Aorta (tissue), 5 donors: ENCODE measurements around the gene PHOX2A. TPM values are rescaled to one million over a fixed set of nuclear protein-coding genes. Genes with fewer than 3 reads are reported as not detected.
"Not testable (repeated sequence)": the region's sequence is repeated elsewhere in the genome, so short reads cannot be mapped to it uniquely, and the experiment has no call there.

Source experiments
- ATAC-seq: fragments of 200-7000 bp; cut with Tn5 transposase; one replicate; pipeline ENCODE4 v1.9.1; 2022; ENCODE audit warnings: moderate library complexity; ENCODE audit not compliant: low FRiP score
- DNase-seq, 2 donors: peaks; one replicate each; pipeline ENCODE4 v3.0.0-alpha.2; 2020
- H3K27ac ChIP-seq, 2 donors: one replicate each; pipeline ENCODE4 v1.5.1; 2013; ENCODE audit warnings: low read length in 2 of 2, mild to moderate bottlenecking in 2 of 2, moderate library complexity in 2 of 2, control low read depth in 1 of 2, inconsistent platforms in 1 of 2, low read depth in 1 of 2
- H3K27me3 ChIP-seq, 2 donors: one replicate each; pipeline ENCODE4 v1.6.1; 2013; ENCODE audit warnings: control low read depth in 1 of 2, low read length in 1 of 2, mild to moderate bottlenecking in 1 of 2, moderate library complexity in 1 of 2; ENCODE audit not compliant: insufficient read depth in 2 of 2, control insufficient read depth in 1 of 2
- H3K36me3 ChIP-seq, 2 donors: one replicate each; pipeline ENCODE4 v1.6.1; 2013; ENCODE audit warnings: control low read depth in 1 of 2, low read length in 1 of 2, mild to moderate bottlenecking in 1 of 2; ENCODE audit not compliant: insufficient read depth in 2 of 2, control insufficient read depth in 1 of 2
- H3K4me1 ChIP-seq, 2 donors: one replicate each; pipeline ENCODE4 v1.6.1; 2013; ENCODE audit warnings: low read length in 2 of 2, control low read depth in 1 of 2, mild to moderate bottlenecking in 1 of 2, moderate library complexity in 1 of 2; ENCODE audit not compliant: insufficient read depth in 2 of 2, control insufficient read depth in 1 of 2
- H3K4me3 ChIP-seq, 2 donors: one replicate each; pipeline ENCODE4 v1.5.1; 2013; ENCODE audit warnings: low read length in 2 of 2, control low read depth in 1 of 2, mild to moderate bottlenecking in 1 of 2
- H3K9me3 ChIP-seq: one replicate; pipeline ENCODE4 v1.6.1; 2013; ENCODE audit warnings: mild to moderate bottlenecking, low read length; ENCODE audit not compliant: control insufficient read depth
- WGBS, 2 donors: extraction: QIAGEN DNeasy Blood & Tissue Kit; methylation state at CpG; one replicate each; pipeline ENCODE4 v1.1.7; 2013; 5-methylcytosine and 5-hydroxymethylcytosine counted together
- intact Hi-C, 2 donors: fragments of 100-400 bp; cut with DNase I; formaldehyde crosslinking; loops; one replicate each; pipeline versions ENCODE4 v1.14.2 to v1.15.0; 2022
- long read RNA-seq, 2 donors: library from polyadenylated mRNA; unstranded; transcript quantifications; one replicate each; pipeline ENCODE4 v2.0.0, GENCODE V29; 2020 to 2021
- polyA plus RNA-seq, 2 donors: library from polyadenylated mRNA; stranded (reverse); fragments of 200-250 nt; gene quantifications; one replicate each; pipeline ENCODE4 v1.2.3, GENCODE V29; 2013
- total RNA-seq, 2 donors: library from RNA; stranded (reverse); fragmentation: NEBNext Ultra II Directional; extraction: Animal tissue kit (Norgen Biotek cat#: 25700); gene quantifications; one replicate each; pipeline ENCODE4 v1.2.1, GENCODE V29; 2021
- donor health status: healthy with polysubstance abuse.
- donor health status: Bipolar disorder and iron deficiency.
- donor health status: DM: no; HTN: no; CAD: no.
- donor health status: DM: no; HTN: no; CAD: no.
- donor health status: DM: yes; HTN: yes; CAD: no.

PHOX2A gene
- not detected for total RNA-seq
- polyA plus RNA-seq = not detected
- long read RNA-seq, donor 1 = 0 reads
- long read RNA-seq, donor 2 = 0 reads

DNA sequence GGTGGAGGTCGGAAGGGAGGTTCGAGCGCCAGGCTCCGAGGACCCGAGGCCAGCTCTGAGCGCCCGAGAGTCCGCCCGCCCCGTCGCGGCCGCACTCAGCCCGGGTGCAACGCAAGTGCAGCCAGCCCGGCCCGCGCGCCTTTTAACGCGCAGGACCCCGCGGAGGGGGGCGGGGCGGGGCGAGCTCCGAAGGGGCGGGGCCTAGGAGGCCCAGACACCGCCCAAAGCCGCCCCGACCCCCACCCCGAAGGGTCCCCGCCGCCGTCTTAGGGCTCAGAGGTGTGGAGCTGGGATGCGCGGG is at the start of gene PHOX2A:
Gene PHOX2A (minus strand): TSS at position 117 of the 301 bp plus-strand sequence. CDS start 172 bp downstream, outside the sequence.
- no peak within 1 kb of the TSS for H3K4me3 ChIP-seq
- peaks cover 0 to 5% of the 10 kb centered on the region in 2 donors for H3K27me3 ChIP-seq
- DNase-seq (no peak), ATAC-seq (no peak)
- H3K4me1 ChIP-seq = no peaks in the 10 kb centered on the region
- H3K36me3 ChIP-seq = no peaks in the 10 kb centered on the region
- WGBS, 2 donors = 2 to 7% methylated on average over 10 to 37 of the region's 37 CpGs
- H3K9me3 ChIP-seq = no peaks in the 10 kb centered on the region
- H3K27ac ChIP-seq = no peak within 1 kb of the TSS
- intact Hi-C loops = no loop called here

DNA sequence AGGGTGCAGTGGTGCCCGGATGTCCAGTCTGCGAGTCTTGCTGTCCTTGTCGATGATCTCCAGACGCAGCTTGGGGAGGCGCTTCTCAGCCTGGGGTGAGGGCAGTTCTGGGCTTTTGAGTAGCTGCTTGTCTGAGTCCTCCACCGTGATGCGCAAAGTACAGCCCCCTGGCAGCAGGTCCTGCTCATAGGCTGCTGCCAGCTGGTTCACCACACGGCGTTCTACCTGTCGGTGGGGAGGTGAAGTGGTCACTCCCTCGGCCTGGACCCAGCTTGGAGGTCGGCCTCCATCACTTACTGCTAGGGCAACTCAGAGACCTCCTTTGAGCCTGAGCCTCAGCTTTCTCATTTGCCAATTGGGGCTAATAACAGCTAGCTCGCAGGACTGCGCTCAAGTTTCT is 49.4 kb upstream of the PHOX2A start:
- intact Hi-C loops = no loop called here
- WGBS, 2 donors = 95% methylated on average over 14 of the region's 14 CpGs

GRCh38 chr11:72292106-72292785 is 48.3 kb upstream of the PHOX2A start:
- 72 to 76% methylated on average over 8 of the region's 8 CpGs for WGBS, 2 donors
- H3K4me1 ChIP-seq = no peaks in the 10 kb centered on the region
- peaks cover 0 to 2% of the 10 kb centered on the region in 2 donors for H3K36me3 ChIP-seq
- ATAC-seq (no peak), DNase-seq (no peak)
- no peak overlapping the region for H3K4me3 ChIP-seq
- intact Hi-C loops = no loop called here
- no peak overlapping the region for H3K27ac ChIP-seq
- H3K9me3 ChIP-seq = no peaks in the 10 kb centered on the region
- H3K27me3 ChIP-seq = no peaks in the 10 kb centered on the region

More for the DNA sequence above, 49.4 kb upstream of the PHOX2A start:
- no peak for ATAC-seq
- Histone ChIP-seq H3K4me3 (no peak overlapping the region), H3K4me1 (no peaks in the 10 kb centered on the region), H3K9me3 (no peaks in the 10 kb centered on the region), H3K36me3 (peaks cover 0 to 2% of the 10 kb centered on the region in 2 donors), H3K27ac (no peak overlapping the region), H3K27me3 (no peaks in the 10 kb centered on the region)
- no peak for DNase-seq

DNA sequence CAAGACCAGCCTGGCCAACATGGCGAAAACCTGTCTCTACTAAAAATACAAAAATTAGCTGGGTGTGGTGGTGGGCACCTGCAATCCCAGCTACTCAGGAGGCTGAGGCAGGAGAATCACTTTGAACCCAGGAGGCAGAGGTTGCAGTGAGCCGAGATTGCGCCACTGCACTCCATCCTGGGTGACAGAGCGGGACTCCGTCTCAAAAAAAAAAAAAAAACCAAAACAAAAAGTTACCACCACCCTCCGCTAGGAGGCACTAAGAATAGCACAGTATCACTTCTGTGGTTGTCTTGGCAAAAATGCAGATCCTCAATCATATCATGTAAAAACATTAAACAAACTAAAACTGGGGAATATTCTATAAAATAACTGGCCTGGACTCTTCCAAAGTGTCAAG is 46.8 kb upstream of the PHOX2A start:
- DNase-seq, ATAC-seq, H3K4me3 ChIP-seq, H3K27ac ChIP-seq, H3K36me3 ChIP-seq, intact Hi-C loops, H3K9me3 ChIP-seq, H3K27me3 ChIP-seq, H3K4me1 ChIP-seq: not testable (repeated sequence)
- 65 to 67% methylated on average over 6 of the region's 6 CpGs for WGBS, 2 donors

- no peaks in the 10 kb centered on the region for H3K27me3 ChIP-seq
- intact Hi-C loops = no loop called here
- no peak overlapping the region for H3K4me3 ChIP-seq
- H3K36me3 ChIP-seq = no peaks in the 10 kb centered on the region
- H3K9me3 ChIP-seq = no peaks in the 10 kb centered on the region
- H3K27ac ChIP-seq = no peak overlapping the region
- ATAC-seq (no peak), DNase-seq (no peak)
- H3K4me1 ChIP-seq = no peaks in the 10 kb centered on the region
- 91 to 95% methylated on average over 2 of the region's 2 CpGs for WGBS, 2 donors
Observed at GRCh38 chr11:72287293-72287692, 43.3 kb upstream of the PHOX2A start.

DNA sequence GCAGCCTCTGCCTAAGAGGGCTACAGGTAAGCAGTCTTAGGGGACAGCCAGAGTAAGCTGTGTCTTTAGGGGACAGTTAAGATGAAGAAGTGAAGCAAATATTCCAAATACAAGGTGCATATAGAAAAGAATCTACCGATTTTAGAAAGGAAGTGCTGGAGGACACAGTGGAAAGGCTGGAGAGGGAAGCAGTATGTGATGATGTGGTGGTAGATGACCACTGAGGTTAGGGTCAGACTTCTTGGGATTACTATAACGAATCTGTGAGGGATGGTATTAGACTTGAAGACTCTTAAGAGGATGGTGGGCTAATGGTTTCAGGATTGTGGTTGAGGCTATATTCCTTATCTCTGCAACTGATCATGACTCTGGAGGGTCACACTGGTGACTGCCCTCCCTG is 40.0 kb upstream of the PHOX2A start:
- H3K36me3 ChIP-seq = no peaks in the 10 kb centered on the region
- intact Hi-C loops = no loop called here
- no peak for DNase-seq
- no peak overlapping the region for H3K27ac ChIP-seq
- no peaks in the 10 kb centered on the region for H3K27me3 ChIP-seq
- peaks cover 2% of the 10 kb centered on the region for H3K9me3 ChIP-seq
- 80% methylated on average over 2 of the region's 2 CpGs for WGBS, 2 donors
- no peaks in the 10 kb centered on the region for H3K4me1 ChIP-seq
- ATAC-seq = no peak
- no peak overlapping the region for H3K4me3 ChIP-seq

DNA sequence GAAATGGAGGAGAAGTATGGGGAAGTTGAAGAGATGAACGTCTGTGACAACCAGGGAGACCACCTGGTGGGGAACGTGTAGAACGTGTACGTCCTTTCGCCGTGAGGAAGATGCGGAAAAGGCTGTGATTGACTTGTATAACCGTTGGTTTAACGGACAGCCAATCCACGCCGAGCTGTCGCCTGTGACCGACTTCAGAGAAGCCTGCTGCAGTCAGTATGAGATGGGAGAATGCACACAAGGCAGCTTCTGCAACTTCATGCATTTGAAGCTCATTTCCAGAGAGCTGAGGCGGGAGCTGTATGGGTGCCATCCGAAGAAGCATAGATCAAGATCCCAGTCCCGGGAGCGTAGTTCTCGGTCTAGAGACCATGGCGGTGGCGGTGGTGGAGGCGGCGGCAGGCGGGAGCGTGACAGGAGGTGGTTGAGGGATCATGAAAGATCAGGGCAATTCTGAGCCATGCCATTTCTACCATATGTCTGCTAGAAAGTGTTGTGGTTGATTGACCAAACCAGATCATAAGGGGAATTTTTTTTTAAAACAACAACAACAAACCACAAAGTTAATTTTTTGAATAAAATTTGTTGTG is 36.8 kb upstream of the PHOX2A start:
- WGBS, 2 donors = 94 to 95% methylated on average over 24 of the region's 24 CpGs
- no peaks in the 10 kb centered on the region for H3K27me3 ChIP-seq
- intact Hi-C loops = no loop called here
- no peak overlapping the region for H3K27ac ChIP-seq
- H3K4me1 ChIP-seq = no peaks in the 10 kb centered on the region
- H3K4me3 ChIP-seq = no peak overlapping the region
- ATAC-seq (no peak), DNase-seq (no peak)
- H3K36me3 ChIP-seq = no peaks in the 10 kb centered on the region
- H3K9me3 ChIP-seq = peaks cover 2% of the 10 kb centered on the region

DNA sequence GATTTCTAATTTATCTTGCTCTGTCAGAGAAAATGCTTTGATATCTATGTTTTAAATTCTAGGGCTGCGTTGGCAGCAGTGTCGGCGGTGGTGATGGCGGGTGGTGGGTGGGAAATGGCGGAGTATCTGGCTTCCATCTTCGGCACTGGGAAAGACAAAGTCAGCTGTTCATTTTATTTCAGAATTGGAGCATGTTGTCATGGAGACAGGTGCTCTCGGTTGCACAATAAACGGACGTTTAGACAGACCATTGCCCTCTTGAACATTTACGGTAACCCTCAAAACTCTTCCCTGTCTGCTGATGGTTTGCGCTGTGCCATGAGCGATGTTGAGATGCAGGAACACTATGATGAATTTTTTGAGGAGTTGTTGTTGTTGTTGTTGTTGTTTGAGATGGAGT is 36.1 kb upstream of the PHOX2A start:
- no peaks in the 10 kb centered on the region for H3K27me3 ChIP-seq
- ATAC-seq (no peak), DNase-seq (no peak)
- no peak overlapping the region for H3K27ac ChIP-seq
- H3K9me3 ChIP-seq = peaks cover 2% of the 10 kb centered on the region
- 91 to 94% methylated on average over 12 of the region's 12 CpGs for WGBS, 2 donors
- H3K4me3 ChIP-seq = no peak overlapping the region
- no peaks in the 10 kb centered on the region for H3K4me1 ChIP-seq
- intact Hi-C loops = no loop called here
- no peaks in the 10 kb centered on the region for H3K36me3 ChIP-seq

DNA sequence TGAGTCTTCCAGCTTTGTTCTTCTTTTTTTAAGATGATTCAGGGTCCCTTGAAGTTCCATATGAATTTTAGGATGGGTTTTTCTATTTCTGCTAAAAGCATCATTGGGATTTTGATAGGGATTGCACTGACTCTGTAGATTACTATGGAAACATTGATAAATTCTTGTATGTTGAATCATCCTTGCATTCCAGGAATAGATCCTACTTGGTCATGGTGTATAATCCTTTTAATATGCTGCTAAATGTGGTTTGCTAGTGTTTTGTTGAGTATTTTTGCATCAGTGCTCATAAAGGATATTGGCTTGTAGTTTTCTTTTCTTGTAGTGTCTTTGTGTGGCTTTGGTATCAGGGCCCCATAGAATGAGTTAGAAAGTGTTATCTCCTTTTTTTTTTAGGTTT is 34.9 kb upstream of the PHOX2A start:
- intact Hi-C loops = no loop called here
- Histone ChIP-seq H3K36me3 (no peaks in the 10 kb centered on the region), H3K4me3 (no peak overlapping the region), H3K27me3 (no peaks in the 10 kb centered on the region), H3K27ac (no peak overlapping the region), H3K9me3 (peaks cover 2% of the 10 kb centered on the region), H3K4me1 (no peaks in the 10 kb centered on the region)
- ATAC-seq = no peak
- DNase-seq = no peak
